ENCODE data around the gene MMS22L. TPM values are rescaled to one million over a fixed set of nuclear protein-coding genes. Genes with fewer than 3 reads are reported as not detected.

Gene MMS22L
- total and polyA plus RNA-seq, 2 of the 4 experiments (the other 2 are of a cell fraction): 6.1 to 18.6 TPM

GRCh38 chr6:97189767-97190166, 93.2 kb downstream of the MMS22L start:
- no peak overlapping the region; the same call in 1 of the 2 replicates for H3K9ac ChIP-seq (ENCODE audit: low read depth, low read length)
- no peak overlapping the region; a peak in 1 of 4 replicates for H4K8ac ChIP-seq (ENCODE audit: low read depth in 2 of 2, low read length in 2 of 2)
- H3K36me3 ChIP-seq (ENCODE audit: control insufficient read depth, insufficient read depth, low read length): no peaks in the 10 kb centered on the region
- H3K27ac ChIP-seq (ENCODE audit: insufficient read depth, low read length): peak overlapping the region; percentile 29; the same call in 1 of the 2 replicates
- H3K4me1 ChIP-seq (ENCODE audit: control insufficient read depth, insufficient read depth, low read length): peaks cover 2% of the 10 kb centered on the region; the same call in 1 of the 2 replicates
- no peak overlapping the region for H3K14ac ChIP-seq (replicated peaks; ENCODE audit: low read depth, low read length)
- no peaks in the 10 kb centered on the region for H3K27me3 ChIP-seq (ENCODE audit: control insufficient read depth, insufficient read depth, low read length)
- H2AFZ ChIP-seq (replicated peaks; ENCODE audit: low read length, poor library complexity): no peak overlapping the region
- peak overlapping the region; percentile 84; the same call in 1 of the 2 replicates for H3K4me2 ChIP-seq (ENCODE audit: low read depth, low read length)
- H2AK9ac ChIP-seq (replicated peaks; ENCODE audit: low read depth, low read length, poor library complexity): no peak overlapping the region
- H2AK5ac ChIP-seq (ENCODE audit: low read depth, low read length): no peak overlapping the region
- 0 out of 2 replicates have a peak, but pooled peaks cover 3% of the 10 kb centered on the region for H3K9me1 ChIP-seq (ENCODE audit: insufficient read depth, low read length)
- no peaks in the 10 kb centered on the region for H4K20me1 ChIP-seq (ENCODE audit: insufficient read depth, low read length)
- in situ Hi-C loops (cut with MboI; ENCODE audit: low sequenced_read_pairs) (no loop called here), intact Hi-C loops (cut with micrococcal nuclease) (loop anchor here (5.0 kb wide), 1 partner anchor 308 kb away; no protein-coding TSS in a partner anchor), dilution Hi-C loops (cut with HindIII; ENCODE audit: low sequenced_read_pairs, unreplicated experiment) (no loop called here)
- H3K18ac ChIP-seq (ENCODE audit: low read depth, low read length): peak overlapping the region; percentile 83; the same call in 1 of the 2 replicates
- ChIA-PET POLR2A (ENCODE audit: unreplicated experiment) (no interaction called here), CTCF (interaction anchor here (0.9 to 2.4 kb wide), 5 partner anchors 9 to 217 kb away, joined by 3 to 17 read pairs (median 4); no protein-coding TSS in a partner anchor)
- H3K23ac ChIP-seq (ENCODE audit: low read depth, low read length): no peak overlapping the region
- H2BK5ac ChIP-seq (ENCODE audit: low read depth, low read length, poor library complexity, severe bottlenecking): peak overlapping the region; percentile 81
- no peak overlapping the region for H3K4me3 ChIP-seq (ENCODE audit: insufficient read depth, low read depth, low read length)
- peak overlapping the region; percentile 72; the same call in 1 of the 2 replicates for H4K91ac ChIP-seq (ENCODE audit: insufficient read depth, low read depth, low read length)
- ATAC-seq (ENCODE audit: low read depth) (peak; percentile 86), DNase-seq (peak; percentile 70)
- no peaks in the 10 kb centered on the region; a peak in 3 of 4 replicates for H3K79me1 ChIP-seq (ENCODE audit: low read depth in 1 of 2, low read length in 2 of 2)
- peak overlapping the region; percentile 25; the same call in 1 of the 2 replicates for H3K56ac ChIP-seq (ENCODE audit: extremely low read depth, insufficient read depth, low read length)
- no CpG with 5 or more reads among the region's 1 CpG for WGBS, 2 experiments (ENCODE audit: extremely low coverage in 2 of 2, insufficient read length in 1 of 2)
- no peaks in the 10 kb centered on the region for H3K9me3 ChIP-seq (ENCODE audit: control insufficient read depth, insufficient read depth, low read length)
- peak overlapping the region; percentile 67; the same call in 1 of the 2 replicates for H2BK120ac ChIP-seq (ENCODE audit: low read depth, low read length)
- H2BK20ac ChIP-seq (ENCODE audit: low read depth, low read length): 0 out of 2 replicates have a peak overlapping the region, but pooled peaks have one; percentile 85
- no peak overlapping the region for H3K4ac ChIP-seq (ENCODE audit: low read depth, low read length)
- no peak overlapping the region; the same call in 1 of the 2 replicates for H4K5ac ChIP-seq (ENCODE audit: low read depth, low read length)
- TF ChIP-seq, protein P1, sequence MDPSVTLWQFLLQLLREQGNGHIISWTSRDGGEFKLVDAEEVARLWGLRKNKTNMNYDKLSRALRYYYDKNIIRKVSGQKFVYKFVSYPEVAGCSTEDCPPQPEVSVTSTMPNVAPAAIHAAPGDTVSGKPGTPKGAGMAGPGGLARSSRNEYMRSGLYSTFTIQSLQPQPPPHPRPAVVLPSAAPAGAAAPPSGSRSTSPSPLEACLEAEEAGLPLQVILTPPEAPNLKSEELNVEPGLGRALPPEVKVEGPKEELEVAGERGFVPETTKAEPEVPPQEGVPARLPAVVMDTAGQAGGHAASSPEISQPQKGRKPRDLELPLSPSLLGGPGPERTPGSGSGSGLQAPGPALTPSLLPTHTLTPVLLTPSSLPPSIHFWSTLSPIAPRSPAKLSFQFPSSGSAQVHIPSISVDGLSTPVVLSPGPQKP (IDR thresholded peaks at IDR 0.05; ENCODE audit: borderline replicate concordance, low read depth, low read length): no peak
- TF ChIP-seq CEBPB (IDR thresholded peaks at IDR 0.05; ENCODE audit: low read depth, low read length) (no peak), RAD21 (IDR thresholded peaks at IDR 0.05; ENCODE audit: low read length) (no peak), FOS (IDR thresholded peaks at IDR 0.05; ENCODE audit: low read depth, low read length) (no peak), MAFK (IDR thresholded peaks at IDR 0.05; ENCODE audit: low read depth, low read length) (no peak), RCOR1 (IDR thresholded peaks at IDR 0.05; ENCODE audit: insufficient replicate concordance, low read length) (no peak), RFX5 (IDR thresholded peaks at IDR 0.05; ENCODE audit: low read depth, low read length) (no peak), MAZ (IDR thresholded peaks at IDR 0.05; ENCODE audit: borderline replicate concordance, low read depth, low read length) (no peak), POLR2A (IDR thresholded peaks at IDR 0.05; ENCODE audit: low read depth, low read length) (no peak), NFE2L2 (IDR thresholded peaks at IDR 0.05; ENCODE audit: low read depth, low read length) (no peak), SMC3 (IDR thresholded peaks at IDR 0.05; ENCODE audit: low read depth, low read length) (no peak), MXI1 (IDR thresholded peaks at IDR 0.05; ENCODE audit: borderline replicate concordance, low read depth, low read length) (no peak)
- TF ChIP-seq, protein P2, sequence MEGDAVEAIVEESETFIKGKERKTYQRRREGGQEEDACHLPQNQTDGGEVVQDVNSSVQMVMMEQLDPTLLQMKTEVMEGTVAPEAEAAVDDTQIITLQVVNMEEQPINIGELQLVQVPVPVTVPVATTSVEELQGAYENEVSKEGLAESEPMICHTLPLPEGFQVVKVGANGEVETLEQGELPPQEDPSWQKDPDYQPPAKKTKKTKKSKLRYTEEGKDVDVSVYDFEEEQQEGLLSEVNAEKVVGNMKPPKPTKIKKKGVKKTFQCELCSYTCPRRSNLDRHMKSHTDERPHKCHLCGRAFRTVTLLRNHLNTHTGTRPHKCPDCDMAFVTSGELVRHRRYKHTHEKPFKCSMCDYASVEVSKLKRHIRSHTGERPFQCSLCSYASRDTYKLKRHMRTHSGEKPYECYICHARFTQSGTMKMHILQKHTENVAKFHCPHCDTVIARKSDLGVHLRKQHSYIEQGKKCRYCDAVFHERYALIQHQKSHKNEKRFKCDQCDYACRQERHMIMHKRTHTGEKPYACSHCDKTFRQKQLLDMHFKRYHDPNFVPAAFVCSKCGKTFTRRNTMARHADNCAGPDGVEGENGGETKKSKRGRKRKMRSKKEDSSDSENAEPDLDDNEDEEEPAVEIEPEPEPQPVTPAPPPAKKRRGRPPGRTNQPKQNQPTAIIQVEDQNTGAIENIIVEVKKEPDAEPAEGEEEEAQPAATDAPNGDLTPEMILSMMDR (conservative IDR thresholded peaks at IDR 0.05; ENCODE audit: low read depth, low read length): no peak
- peak overlapping the region; percentile 80; the same call in 1 of the 3 replicates for H2BK15ac ChIP-seq (ENCODE audit: low read depth, low read length)
- no TSS peak for BruUV-seq (replicated peaks)
